Hepatocyte (in vitro differentiated cells): ENCODE results near the gene XPA. TPM values are rescaled to one million over a fixed set of nuclear protein-coding genes. Genes with fewer than 3 reads are reported as not detected.

ENCODE experiments used
- DNase-seq: peaks from one replicate; pipeline ENCODE4 v3.0.0-alpha.2; 2016; ENCODE audit warnings: low spot score
- H2AFZ ChIP-seq: fragments of 200-600 bp; sonication (generic); 2 replicates; pipeline ENCODE4 v1.6.0; 2016; ENCODE audit warnings: antibody characterized with exemption, mild to moderate bottlenecking
- H3K27ac ChIP-seq: fragments of 200-600 bp; sonication (generic); 2 replicates; pipeline ENCODE4 v1.5.1; 2016; ENCODE audit warnings: mild to moderate bottlenecking
- H3K27me3 ChIP-seq: fragments of 200-600 bp; sonication (generic); 2 replicates; pipeline ENCODE4 v1.6.1; 2016
- H3K36me3 ChIP-seq: fragments of 200-600 bp; sonication (generic); replicated peaks from 2 replicates; pipeline ENCODE4 v1.5.1; 2016; ENCODE audit warnings: low read depth; ENCODE audit not compliant: insufficient read depth
- H3K4me1 ChIP-seq: fragments of 200-600 bp; sonication (generic); 2 replicates; pipeline ENCODE4 v1.5.1; 2016; ENCODE audit warnings: mild to moderate bottlenecking, moderate library complexity; ENCODE audit not compliant: insufficient read depth
- H3K4me2 ChIP-seq: fragments of 200-600 bp; sonication (generic); 2 replicates; pipeline ENCODE4 v1.6.0; 2016
- H3K4me3 ChIP-seq: fragments of 200-600 bp; sonication (generic); 2 replicates; pipeline ENCODE4 v1.5.1; 2016; ENCODE audit warnings: mild to moderate bottlenecking
- H3K79me2 ChIP-seq: fragments of 200-600 bp; sonication (generic); 2 replicates; pipeline ENCODE4 v1.6.0; 2017; ENCODE audit warnings: mild to moderate bottlenecking
- H3K9me2 ChIP-seq: fragments of 200-600 bp; sonication (generic); replicated peaks from 2 replicates; pipeline ENCODE4 v1.6.0; 2017; ENCODE audit warnings: mild to moderate bottlenecking; ENCODE audit not compliant: insufficient read depth
- H3K9me3 ChIP-seq: fragments of 200-600 bp; sonication (generic); 2 replicates; pipeline ENCODE4 v1.5.1; 2016; ENCODE audit warnings: low read depth, mild to moderate bottlenecking
- H4K20me1 ChIP-seq: fragments of 200-600 bp; sonication (generic); 2 replicates; pipeline ENCODE4 v1.6.0; 2016; ENCODE audit warnings: mild to moderate bottlenecking; ENCODE audit not compliant: insufficient read depth, poor library complexity, severe bottlenecking
- CTCF ChIP-seq: fragments of 200-600 bp; sonication (generic); IDR thresholded peaks from 2 replicates; pipeline ENCODE4 v1.5.1; 2016; ENCODE audit warnings: antibody characterized with exemption, mild to moderate bottlenecking; ENCODE audit not compliant: poor library complexity
- EZH2 ChIP-seq: fragments of 200-600 bp; sonication (generic); IDR thresholded peaks from 2 replicates; pipeline ENCODE4 v1.6.1; 2016; ENCODE audit warnings: antibody characterized with exemption, mild to moderate bottlenecking, borderline replicate concordance
- EZH2phosphoT487 ChIP-seq: fragments of 200-600 bp; sonication (generic); IDR thresholded peaks from one replicate; pipeline ENCODE4 v1.6.1; 2018; ENCODE audit warnings: antibody characterized with exemption, mild to moderate bottlenecking, low read depth, moderate library complexity; ENCODE audit not compliant: unreplicated experiment, severe bottlenecking
- WGBS: methylation state at CpG from one replicate; pipeline ENCODE4 v1.1.6; 2016; ENCODE audit warnings: low lambda C conversion rate; ENCODE audit errors: missing lambda C conversion rate; 5-methylcytosine and 5-hydroxymethylcytosine counted together
- polyA plus RNA-seq: library from polyadenylated mRNA; unstranded; fragments of >200 nt; fragmentation: Nextera tagmentation; extraction: Ambion mirVana; gene quantifications from 2 replicates; pipeline ENCODE4 v1.2.1, GENCODE V29; 2016
- total RNA-seq: library from RNA; depleted of rRNA; stranded (reverse); fragments of >200 nt; gene quantifications from 2 replicates; pipeline ENCODE4 v1.2.3, GENCODE V29; 2014

The XPA gene
- total and polyA plus RNA-seq, 2 experiments from 2014 or later, result 12.6 to 18.5 TPM

DNA sequence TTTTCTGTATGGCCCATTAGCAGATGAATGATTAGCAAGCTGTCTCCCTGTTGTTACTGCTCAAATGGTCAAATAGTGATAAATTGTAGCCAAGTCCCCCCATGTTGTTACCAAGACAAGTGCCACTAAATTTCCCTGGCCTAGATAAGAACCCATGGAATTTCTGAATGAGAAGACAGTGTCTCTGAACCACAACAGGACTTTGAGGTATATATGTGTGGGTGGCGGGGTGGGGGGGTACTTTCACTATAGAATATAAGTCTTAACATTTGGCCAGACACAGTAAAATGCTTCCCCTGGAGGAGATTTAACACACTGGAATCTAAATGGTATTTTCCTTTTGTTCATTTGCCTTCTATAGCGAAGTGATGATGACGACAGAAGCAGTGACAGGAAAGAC is 28.7 kb downstream of the XPA start:
- TF ChIP-seq EZH2, result no peak
- no peak for TF ChIP-seq CTCF
- TF ChIP-seq EZH2phosphoT487, result no peak
- no peaks in the 10 kb centered on the region for H3K36me3 ChIP-seq
- H3K4me3 ChIP-seq, result no peak overlapping the region
- H3K79me2 ChIP-seq, result no peaks in the 10 kb centered on the region
- H2AFZ ChIP-seq, result no peak overlapping the region
- no peak for DNase-seq
- H3K9me3 ChIP-seq, result no peaks in the 10 kb centered on the region
- H4K20me1 ChIP-seq, result no peaks in the 10 kb centered on the region
- WGBS, result 98% methylated on average over 3 of the region's 3 CpGs
- H3K27ac ChIP-seq, result no peak overlapping the region
- H3K4me1 ChIP-seq, result no peaks in the 10 kb centered on the region
- no peak overlapping the region for H3K4me2 ChIP-seq
- no peaks in the 10 kb centered on the region for H3K9me2 ChIP-seq
- no peaks in the 10 kb centered on the region for H3K27me3 ChIP-seq

DNA sequence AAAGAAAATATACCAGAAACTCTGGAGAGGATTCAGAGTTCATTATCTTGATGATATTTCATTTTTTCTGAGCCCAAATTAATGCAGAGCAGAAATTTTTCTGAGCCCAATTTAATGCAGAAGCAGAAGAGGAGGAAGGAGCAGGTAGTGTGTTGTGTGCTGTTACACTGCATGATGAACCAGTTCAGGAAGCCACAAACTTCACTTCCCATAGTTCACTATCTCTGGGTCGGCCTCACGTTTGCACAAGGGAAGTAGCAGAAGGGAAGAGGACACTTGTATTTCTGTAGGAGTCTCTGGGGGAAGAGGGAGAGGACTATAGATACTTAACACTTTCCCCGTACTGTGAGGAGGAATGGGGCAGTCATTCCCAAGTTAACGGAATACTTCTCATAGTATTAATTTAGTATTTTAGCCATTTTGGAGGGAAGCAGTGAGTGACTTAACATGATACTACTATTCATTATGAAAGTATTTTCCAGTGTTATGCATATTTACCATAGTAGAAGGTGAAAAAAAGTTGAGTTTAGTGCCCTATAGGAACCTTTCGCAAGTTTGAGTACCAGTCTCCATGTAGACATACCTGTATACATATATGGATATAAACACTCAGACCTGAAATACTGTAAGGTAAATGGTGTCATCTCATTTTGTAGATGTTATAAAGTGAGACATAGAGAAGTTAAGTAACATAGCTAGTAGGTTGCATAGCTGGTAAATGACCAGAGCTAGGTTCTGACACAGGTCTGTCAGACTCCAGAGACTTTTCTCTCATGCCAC is 30.0 kb downstream of the XPA start:
- Histone ChIP-seq H3K4me3 (no peak overlapping the region), H3K4me1 (no peaks in the 10 kb centered on the region), H3K27ac (no peak overlapping the region), H3K36me3 (no peaks in the 10 kb centered on the region), H2AFZ (no peak overlapping the region), H3K9me2 (no peaks in the 10 kb centered on the region), H3K27me3 (no peaks in the 10 kb centered on the region), H3K4me2 (no peak overlapping the region), H3K79me2 (no peaks in the 10 kb centered on the region), H3K9me3 (no peaks in the 10 kb centered on the region), H4K20me1 (no peaks in the 10 kb centered on the region)
- no peak for TF ChIP-seq CTCF
- no peak for TF ChIP-seq EZH2phosphoT487
- TF ChIP-seq EZH2, result no peak
- WGBS, result 92% methylated on average over 5 of the region's 5 CpGs
- DNase-seq, result no peak

- H3K27me3 ChIP-seq, result no peaks in the 10 kb centered on the region
- no peak overlapping the region for H3K4me2 ChIP-seq
- no peaks in the 10 kb centered on the region for H3K9me3 ChIP-seq
- no peak for TF ChIP-seq EZH2phosphoT487
- no peak for TF ChIP-seq CTCF
- TF ChIP-seq EZH2, result no peak
- no peaks in the 10 kb centered on the region for H3K4me1 ChIP-seq
- H4K20me1 ChIP-seq, result no peaks in the 10 kb centered on the region
- no peak for DNase-seq
- H3K79me2 ChIP-seq, result no peaks in the 10 kb centered on the region
- H3K4me3 ChIP-seq, result no peak overlapping the region
- WGBS, result 95% methylated on average over 3 of the region's 3 CpGs
- no peak overlapping the region for H3K27ac ChIP-seq
- no peak overlapping the region for H2AFZ ChIP-seq
- H3K9me2 ChIP-seq, result no peaks in the 10 kb centered on the region
- H3K36me3 ChIP-seq, result no peaks in the 10 kb centered on the region
Observed at GRCh38 chr9:97665742-97666141, 31.4 kb downstream of the XPA start.
